Right lung (tissue), 5 donors: Measurements from ENCODE around the gene CDC45. TPM values are rescaled to one million over a fixed set of nuclear protein-coding genes. Genes with fewer than 3 reads are reported as not detected.
A peak's percentile ranks its signal among the peaks of the same experiment; 100 is the strongest.

ENCODE experiments used
- DNase-seq, 2 donors: peaks; one replicate each; pipeline ENCODE4 v3.0.0-alpha.2; 2013
- polyA plus RNA-seq, 5 donors: library from polyadenylated mRNA; unstranded; fragments of 120-200 nt; gene quantifications; one replicate each; pipeline versions ENCODE4 v1.2.1 to v1.2.3, GENCODE V29; 2013; ENCODE audit warnings: inconsistent platforms in 1 of 5, low replicate concordance in 1 of 5; ENCODE audit not compliant: insufficient read length in 5 of 5, insufficient read depth in 1 of 5

CDC45 gene
- polyA plus RNA-seq, 5 donors = 10.0 to 24.7 (median 18.3) TPM

GRCh38 chr22:19514831-19515565 is 35.3 kb downstream of the CDC45 start:
- DNase-seq = no peak

DNA sequence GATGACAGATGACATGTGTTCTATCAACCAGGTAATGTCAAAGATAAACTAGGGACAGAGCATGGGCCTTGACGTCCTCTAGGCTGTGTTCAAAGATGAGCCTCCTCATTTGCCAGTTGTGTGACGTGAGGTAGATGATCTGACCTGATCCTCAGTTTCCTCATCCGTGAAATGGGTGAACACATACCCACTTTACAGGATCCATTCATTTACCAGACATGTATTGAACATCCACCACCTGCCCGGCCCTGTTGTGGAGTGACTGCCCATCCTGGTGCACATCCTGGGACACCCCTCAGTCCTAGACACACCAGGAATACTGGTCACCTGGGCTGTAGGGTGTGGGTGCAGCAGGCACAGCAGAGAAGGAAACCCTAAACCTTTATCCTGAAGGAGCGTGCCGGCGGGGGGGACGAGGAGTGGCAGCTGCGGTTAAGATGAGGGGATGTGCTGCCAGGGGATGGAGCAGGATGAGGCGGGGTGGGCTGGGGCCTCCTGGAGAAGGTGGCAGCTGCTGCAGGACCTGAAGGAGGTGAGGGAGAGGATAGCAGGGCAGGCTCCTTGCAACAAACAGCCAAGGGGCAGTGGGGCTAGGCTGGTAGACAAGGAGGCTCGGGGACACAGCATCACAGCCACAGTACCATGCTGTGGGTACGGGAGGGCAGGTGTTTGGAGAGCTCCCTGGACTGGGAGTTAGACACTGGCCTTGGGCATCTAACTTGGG is 36.1 kb downstream of the CDC45 start:
- DNase-seq = no peak

DNA sequence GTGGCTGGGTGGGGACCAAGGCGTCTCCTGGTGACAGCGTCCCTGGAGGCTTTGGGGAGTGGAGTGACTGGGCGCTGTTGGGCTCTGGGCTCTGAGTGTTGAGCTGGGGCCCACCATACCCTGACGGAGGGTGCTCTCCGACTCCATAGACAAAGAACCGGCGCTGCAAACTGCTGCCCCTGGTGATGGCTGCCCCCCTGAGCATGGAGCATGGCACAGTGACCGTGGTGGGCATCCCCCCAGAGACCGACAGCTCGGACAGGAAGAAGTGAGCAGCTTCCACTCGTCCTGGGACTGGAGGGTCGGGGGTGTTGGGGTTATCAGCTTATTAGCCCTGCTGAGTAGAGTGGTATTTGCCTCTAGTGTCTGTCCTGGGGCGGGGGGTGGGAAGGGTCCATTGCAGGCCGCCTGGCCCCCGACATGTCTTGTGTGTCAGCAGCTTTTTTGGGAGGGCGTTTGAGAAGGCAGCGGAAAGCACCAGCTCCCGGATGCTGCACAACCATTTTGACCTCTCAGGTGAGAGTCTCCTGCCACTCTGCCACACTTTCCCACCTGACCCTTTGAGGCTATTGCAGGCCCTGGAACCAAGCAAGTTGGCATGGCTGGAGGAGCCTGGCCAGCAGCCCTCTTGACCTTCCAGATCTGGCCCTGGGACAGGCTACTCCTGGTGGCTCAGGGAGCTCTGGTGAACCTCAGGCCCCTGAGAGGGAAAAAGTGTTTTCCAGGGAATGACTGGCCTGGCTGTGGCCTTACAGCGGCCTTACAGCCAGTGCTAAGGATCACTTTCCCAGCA is 36.9 kb downstream of the CDC45 start:
- no peak for DNase-seq

- no peak for DNase-seq
Measured at GRCh38 chr22:19517171-19517500, 37.4 kb downstream of the CDC45 start.

DNA sequence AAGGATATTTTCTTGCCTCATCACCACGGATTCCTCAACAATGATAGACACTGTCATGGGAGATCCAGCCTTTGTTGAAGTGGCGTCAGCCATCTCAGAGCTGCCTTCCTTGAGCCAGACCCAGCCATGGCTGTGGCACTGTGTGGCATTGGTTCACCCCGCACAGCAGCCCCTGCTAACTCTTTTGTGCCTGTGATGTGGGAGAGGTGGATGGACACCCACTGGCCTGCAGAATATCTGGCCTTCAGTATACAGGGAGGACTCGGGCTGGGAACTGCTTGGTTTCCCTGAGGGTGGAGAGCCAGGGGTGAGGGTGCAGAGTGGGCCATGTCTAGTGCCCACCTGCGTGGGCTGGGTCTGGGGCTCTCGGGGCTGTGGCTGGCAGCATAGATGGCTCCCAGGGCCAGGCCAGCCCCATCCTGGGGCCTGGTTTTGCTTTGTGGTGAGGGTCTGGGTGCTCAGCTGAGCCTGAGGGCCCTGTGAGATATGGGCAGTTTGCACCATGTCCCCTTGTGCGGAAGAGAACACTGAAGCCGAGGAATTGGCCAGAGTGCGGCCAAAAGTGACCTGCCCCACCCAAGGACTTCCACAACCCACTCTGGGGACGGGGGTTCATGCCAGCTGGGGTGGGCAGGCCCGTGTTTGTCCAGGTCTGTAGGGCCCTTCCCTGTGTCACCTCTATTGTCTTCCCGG is 38.3 kb downstream of the CDC45 start:
- DNase-seq = no peak

DNA sequence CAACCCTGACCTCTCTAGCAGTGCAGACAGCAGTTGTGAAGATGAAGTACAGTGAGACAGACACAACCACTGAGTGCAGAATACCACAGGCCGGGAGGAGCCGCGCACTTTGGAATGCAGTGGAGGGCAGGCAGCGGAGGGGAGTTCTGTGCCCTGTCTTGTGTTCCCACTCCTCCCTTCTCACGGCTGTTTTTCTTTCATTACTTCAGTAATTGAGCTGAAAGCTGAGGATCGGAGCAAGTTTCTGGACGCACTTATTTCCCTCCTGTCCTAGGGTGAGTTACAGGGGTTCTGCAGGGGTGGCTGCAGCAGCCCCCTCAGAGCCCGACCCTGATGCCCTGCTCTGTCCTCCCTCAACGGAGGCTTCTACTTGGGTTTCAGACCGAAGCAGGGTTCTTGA is 38.9 kb downstream of the CDC45 start:
- no peak for DNase-seq

DNA sequence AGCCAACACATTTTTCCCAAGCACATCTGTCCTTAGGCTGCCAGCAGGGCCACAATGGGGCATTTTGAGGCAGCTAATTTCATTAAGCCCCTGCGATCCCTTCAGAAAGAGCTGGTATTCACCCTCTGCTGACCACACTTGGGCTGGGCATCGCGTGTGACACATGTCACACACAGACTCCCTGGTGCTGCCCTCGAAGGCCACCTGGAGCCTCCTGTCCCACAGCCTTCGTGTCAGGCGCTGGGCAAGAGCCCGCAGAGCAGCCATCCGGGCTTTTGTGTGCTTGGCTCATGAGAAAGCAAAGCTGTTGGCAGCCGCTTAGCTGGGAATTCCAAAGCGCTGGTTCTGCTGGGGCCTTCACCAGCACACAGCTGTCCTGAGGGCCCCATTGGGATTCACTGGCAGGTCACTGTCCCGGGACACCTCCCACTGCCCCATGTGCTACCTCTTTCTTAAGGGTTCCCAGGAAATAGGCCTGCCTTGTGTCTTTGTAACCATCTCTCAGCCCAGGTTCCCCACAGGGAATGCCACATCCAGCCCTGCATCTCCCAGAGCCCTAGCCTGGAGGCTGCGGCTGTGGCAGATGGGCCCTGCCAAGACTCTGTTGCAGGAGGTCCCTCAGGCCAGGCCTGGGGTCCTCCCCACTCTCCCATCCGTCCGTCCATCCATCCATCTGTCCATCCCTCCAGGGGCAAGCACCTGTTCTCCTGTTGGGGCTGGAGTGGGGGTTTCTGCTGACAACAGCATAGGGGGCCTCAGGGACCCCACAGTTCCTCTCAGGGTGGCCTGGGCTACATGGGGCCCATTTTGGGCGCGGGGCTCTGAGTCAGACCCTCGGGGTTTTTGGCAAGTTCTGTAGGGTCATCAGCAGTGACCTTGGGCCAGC is 39.6 kb downstream of the CDC45 start:
- DNase-seq = no peak

GRCh38 chr22:19520007-19520406 is 40.3 kb downstream of the CDC45 start:
- DNase-seq = no peak

DNA sequence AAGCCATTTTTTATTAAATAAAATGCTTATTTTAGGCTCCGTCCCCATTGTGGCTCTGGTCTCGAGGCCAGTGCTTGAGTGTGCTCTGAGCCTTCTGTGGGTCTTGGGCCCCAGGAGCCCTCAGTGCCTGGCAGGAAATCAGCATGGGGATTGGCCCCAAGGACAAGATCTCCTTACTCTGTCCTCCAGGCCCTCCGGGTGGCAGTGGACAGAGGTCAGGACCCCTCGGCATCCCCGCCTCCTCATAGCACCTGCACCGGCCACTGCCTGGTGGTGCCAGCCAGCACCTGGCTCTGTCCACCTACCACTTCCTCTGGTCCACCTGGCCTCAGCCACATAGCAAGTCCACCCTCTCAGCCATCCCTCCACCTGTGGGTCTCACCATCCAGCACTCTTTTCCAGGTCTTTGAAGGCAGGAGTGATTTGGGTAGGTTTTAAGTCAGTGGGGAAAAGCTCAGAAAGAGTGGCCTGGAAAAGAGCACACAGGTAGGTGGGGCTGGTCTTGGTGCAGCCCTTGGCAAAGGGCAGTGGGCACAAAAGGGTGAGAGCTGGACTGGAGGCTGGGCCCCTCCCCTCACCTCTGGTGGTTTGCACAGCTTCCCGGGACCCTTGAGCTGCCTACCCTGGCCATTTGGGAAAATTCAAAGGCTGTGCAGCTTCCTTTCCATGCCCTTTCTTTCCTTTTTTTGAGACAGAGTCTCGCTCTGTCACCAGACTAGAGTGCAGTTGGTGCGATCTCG is 41.0 kb downstream of the CDC45 start:
- no peak for DNase-seq

DNA sequence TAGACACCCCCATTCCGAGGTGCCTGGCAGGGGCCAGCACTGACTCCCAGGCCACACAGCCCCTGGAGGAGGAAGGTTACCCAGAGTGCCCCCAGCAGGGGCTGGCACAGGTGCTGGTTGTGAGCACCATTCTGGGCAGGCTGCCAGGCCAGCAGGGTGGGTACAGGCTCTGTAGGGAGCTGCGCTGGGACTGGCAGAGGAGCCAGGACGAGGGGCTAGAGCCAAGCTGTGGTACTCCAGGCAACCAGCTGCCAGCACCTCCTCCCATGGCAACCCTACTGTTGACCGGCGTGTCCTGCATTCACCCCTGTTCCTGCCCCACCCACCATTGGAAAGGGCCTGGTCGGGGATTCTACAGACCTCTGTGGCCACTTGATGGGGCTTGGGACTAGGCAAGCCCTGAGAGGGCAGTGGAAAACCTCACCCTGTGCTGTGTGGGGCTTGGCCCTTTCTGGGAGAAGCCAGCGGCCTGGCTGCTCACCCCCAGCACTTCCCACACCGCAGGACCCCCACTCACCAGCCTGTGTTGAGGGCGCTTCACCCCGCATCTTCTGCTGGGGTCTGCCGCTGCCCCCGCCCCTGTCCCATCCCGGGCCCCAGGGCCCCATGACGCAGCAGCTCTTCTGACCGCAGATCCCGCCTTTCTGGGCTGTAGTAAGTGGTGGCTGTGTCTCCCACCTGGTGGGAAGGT is 42.6 kb downstream of the CDC45 start:
- DNase-seq = no peak

DNA sequence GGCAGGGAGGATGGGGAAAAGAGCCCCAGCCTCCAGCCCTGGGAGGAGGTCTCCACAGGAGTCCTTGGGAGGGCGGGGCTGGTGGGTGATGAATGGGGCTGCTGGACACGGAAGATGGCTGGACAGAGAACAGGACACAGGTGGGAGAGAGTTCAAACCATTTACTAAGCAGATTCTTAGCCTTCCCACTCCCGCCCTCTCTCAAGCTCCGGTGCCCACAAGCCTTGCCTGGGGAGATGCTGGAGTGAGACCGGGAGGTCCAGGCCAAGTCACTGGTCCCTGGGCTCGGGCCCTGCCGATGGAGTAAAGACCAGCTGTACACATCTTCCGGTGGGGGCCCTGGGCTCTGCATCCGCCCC is 43.1 kb downstream of the CDC45 start:
- no peak for DNase-seq

DNA sequence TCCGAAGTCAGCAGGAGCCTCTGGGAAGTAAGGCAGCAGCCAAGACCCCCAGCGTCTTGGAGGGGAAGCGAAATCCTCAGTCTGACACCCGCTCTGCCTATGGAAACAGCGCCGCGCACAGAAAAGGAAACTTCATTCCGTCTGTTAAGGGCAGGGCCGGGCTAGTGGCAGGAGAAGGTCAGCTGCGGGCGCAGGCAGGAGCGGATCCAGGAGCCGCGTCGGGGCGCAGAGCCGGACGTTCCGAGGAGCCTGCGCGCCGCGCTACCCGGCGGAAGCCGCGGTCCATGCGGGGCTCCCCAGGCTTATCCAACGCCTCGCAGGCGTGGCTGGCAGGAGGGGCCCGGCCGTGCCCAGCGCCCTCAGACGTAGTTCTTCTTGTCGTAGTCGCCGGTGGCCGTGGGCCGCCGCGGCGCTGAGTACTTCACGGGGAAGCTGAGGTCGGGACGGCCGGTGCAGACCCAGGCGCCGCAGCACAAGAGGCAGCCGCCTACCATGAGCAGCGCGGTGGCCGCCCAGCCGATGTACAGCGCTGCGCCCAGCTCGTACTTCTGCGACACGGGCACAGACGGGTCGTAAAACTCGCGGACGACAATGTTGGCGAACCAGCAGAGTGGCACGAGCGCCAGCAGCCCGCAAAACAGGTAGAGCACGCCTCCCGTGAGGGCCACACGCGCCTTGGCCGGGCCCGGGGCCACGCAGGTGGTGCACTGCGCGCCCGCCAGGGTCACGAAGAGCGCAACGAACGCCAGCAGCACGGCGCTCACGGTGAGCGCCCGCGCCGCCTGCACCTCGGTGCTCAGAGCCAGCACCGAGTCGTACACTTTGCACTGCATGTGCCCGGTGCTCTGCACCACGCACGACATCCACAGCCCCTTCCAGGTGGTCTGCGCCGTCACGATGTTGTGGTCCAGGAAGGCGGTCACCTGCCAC is 43.8 kb downstream of the CDC45 start:
- DNase-seq = peak in 1 of 2 donors; percentile 23

DNA sequence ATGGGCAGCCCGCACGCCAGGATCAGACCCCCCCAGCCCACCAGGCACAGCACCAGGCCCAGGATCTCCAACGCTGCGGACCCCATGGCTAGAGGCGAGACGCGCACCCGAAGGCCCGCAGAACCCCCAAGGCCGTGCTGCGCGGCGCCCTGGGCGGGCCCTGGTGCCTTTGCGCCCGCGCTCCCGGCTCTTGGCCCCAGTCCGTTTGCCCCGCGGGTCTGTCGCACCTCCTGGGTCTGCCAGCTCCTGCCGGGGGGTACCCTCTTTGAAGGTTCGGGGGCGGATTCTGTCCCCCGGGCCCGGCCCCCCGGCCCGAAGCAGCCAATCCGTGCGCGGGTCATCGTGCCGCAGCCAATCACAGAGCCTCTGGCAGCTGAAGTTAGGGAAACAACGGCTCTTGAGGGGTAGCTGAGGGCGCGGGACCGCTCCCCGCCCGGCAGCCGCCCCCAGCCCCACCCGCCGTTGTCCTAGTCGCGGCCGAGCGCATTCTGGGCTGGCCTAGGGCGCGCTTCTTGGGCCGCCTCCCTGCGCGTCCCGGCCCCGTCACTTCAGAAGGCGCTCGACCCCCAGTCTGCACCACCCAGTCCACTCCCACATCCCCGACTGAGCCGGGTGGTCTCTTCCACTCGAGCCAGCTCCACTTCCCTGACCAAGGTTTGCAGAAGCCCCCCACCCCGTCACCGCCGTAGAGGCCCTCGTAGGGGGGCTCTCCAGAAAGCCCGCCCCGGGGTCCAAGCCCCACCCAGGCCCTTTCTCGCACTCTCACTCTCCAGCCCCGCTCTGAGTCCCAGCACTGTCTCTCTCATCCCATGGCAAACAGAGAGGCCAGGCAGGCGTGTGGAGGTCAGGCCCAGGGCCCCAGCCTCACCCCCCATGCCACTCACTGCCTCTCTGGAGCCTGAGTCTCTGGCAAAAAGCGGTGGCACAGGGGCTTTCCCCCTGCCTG is 44.7 kb downstream of the CDC45 start, which contains the start of gene CLDN5:
Gene CLDN5, minus strand, starts transcription at position 241 of the 946 bp plus-strand sequence. Its CDS starts 155 bp downstream, at position 86.
- DNase-seq = peak; percentile 42 to 54

GRCh38 chr22:19525116-19525660 is 45.5 kb downstream of the CDC45 start:
- no peak for DNase-seq

DNA sequence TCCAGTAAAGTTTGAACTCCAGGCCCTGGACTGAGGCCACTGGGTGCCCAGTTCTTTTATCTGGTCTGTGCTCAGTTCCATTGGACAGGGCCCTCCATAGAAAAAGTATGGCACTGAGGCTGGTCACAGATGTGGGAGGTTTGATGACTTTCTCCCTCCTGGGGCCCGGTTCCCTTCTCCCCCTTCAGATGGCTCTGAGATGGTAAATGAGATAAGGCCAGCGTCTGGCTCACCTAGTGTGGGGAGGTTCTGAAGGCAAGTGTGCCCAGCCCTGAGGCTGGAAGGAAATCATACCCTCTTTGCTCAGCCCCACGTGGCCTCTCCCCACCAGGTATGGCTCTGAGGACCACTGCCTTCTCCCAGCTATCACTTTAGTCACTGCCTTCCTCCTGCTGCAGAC is 45.9 kb downstream of the CDC45 start:
- DNase-seq = no peak

- DNase-seq = no peak
Measured at GRCh38 chr22:19526076-19526701, 46.5 kb downstream of the CDC45 start.
